Smooth muscle cell (in vitro differentiated cells): ENCODE data around the gene ETS2. TPM values are rescaled to one million over a fixed set of nuclear protein-coding genes. Genes with fewer than 3 reads are reported as not detected.

Experiments used
- DNase-seq: peaks from one replicate; lab custom pipeline; 2025; ENCODE audit not compliant: unreplicated experiment; lab: John Stamatoyannopoulos, UW
- H2AFZ ChIP-seq: fragments of 200-600 bp; sonication (generic); 2 replicates; pipeline ENCODE4 v1.6.0; 2016; ENCODE audit warnings: antibody characterized with exemption, low read depth, mild to moderate bottlenecking
- H3F3A ChIP-seq: fragments of 200-600 bp; sonication (generic); 2 replicates; pipeline ENCODE4 v1.6.0; 2017; ENCODE audit warnings: antibody characterized with exemption, low read depth
- H3K27ac ChIP-seq: fragments of 200-600 bp; sonication (generic); 2 replicates; pipeline ENCODE4 v1.5.1; 2016; ENCODE audit warnings: low read depth, mild to moderate bottlenecking
- H3K27me3 ChIP-seq: fragments of 200-600 bp; sonication (generic); 2 replicates; pipeline ENCODE4 v1.6.1; 2016; ENCODE audit warnings: low read depth, mild to moderate bottlenecking
- H3K36me3 ChIP-seq: fragments of 200-600 bp; sonication (generic); 2 replicates; pipeline ENCODE4 v1.5.1; 2016; ENCODE audit warnings: low read depth
- H3K4me1 ChIP-seq: fragments of 200-600 bp; sonication (generic); 2 replicates; pipeline ENCODE4 v1.5.1; 2016; ENCODE audit warnings: low read depth
- H3K4me2 ChIP-seq: fragments of 200-600 bp; sonication (generic); 2 replicates; pipeline ENCODE4 v1.6.0; 2016; ENCODE audit warnings: mild to moderate bottlenecking
- H3K4me3 ChIP-seq: fragments of 200-600 bp; sonication (generic); 2 replicates; pipeline ENCODE4 v1.5.1; 2016; ENCODE audit warnings: mild to moderate bottlenecking
- H3K79me2 ChIP-seq: fragments of 200-600 bp; sonication (generic); 2 replicates; pipeline ENCODE4 v1.6.0; 2016; ENCODE audit warnings: low read depth, mild to moderate bottlenecking
- H3K9ac ChIP-seq: fragments of 200-600 bp; sonication (generic); 2 replicates; pipeline ENCODE4 v1.6.0; 2016; ENCODE audit warnings: low read depth
- H3K9me3 ChIP-seq: fragments of 200-600 bp; sonication (generic); replicated peaks from 2 replicates; pipeline ENCODE4 v1.5.1; 2016; ENCODE audit warnings: low read depth
- H4K20me1 ChIP-seq: fragments of 200-600 bp; sonication (generic); 2 replicates; pipeline ENCODE4 v1.6.0; 2016; ENCODE audit warnings: low read depth
- CTCF ChIP-seq: fragments of 200-600 bp; sonication (generic); IDR thresholded peaks from 2 replicates; pipeline ENCODE4 v1.5.1; 2017; ENCODE audit warnings: borderline replicate concordance, mild to moderate bottlenecking, antibody characterized with exemption; ENCODE audit not compliant: insufficient read depth, poor library complexity, severe bottlenecking
- WGBS: methylation state at CpG from one replicate; pipeline ENCODE4 v1.1.7; 2016; ENCODE audit warnings: low lambda C conversion rate; 5-methylcytosine and 5-hydroxymethylcytosine counted together
- polyA plus RNA-seq: library from polyadenylated mRNA; unstranded; fragments of >200 nt; fragmentation: Nextera tagmentation; extraction: Ambion mirVana; gene quantifications from 2 replicates; pipeline ENCODE4 v1.2.1, GENCODE V29; 2016
- total RNA-seq: library from RNA; depleted of rRNA; stranded (reverse); fragments of >200 nt; gene quantifications from 2 replicates; pipeline ENCODE4 v1.2.3, GENCODE V29; 2014

Gene ETS2
- total and polyA plus RNA-seq, 2 experiments from 2014 or later: 65.9 to 77.7 TPM

DNA sequence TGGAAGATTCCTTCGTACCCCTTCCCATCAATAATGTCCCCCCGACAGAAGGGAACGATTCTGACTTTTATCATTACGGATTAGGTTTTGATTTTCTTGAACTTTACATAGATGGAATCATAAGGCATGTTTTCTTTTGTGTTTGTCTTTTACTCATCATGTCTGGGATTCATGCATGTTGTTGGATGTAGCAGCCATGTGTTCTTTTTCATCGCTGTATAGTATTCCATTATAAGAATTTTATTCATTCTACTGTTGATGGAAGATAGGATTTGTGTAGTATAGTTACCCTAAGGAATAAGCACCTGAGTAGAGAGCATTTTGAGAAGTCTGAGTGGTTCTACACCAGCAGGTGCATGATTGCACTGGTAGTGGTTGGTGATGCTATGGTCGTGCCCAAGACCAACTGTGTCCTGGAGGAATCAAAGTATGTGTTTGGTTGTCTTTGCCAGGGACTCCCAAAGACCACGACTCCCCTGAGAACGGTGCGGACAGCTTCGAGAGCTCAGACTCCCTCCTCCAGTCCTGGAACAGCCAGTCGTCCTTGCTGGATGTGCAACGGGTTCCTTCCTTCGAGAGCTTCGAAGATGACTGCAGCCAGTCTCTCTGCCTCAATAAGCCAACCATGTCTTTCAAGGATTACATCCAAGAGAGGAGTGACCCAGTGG is 13.5 kb downstream of the ETS2 start:
- no peak for DNase-seq
- Histone ChIP-seq H3K9ac (peak overlapping the region; percentile 6), H3K36me3 (peaks cover 53% of the 10 kb centered on the region), H4K20me1 (peaks cover 30% of the 10 kb centered on the region), H3K4me2 (no peak overlapping the region), H3K9me3 (no peaks in the 10 kb centered on the region), H3F3A (peaks cover 85% of the 10 kb centered on the region), H3K27ac (peak overlapping the region; percentile 81), H3K4me3 (no peak overlapping the region), H3K79me2 (peaks cover 16% of the 10 kb centered on the region), H3K27me3 (no peaks in the 10 kb centered on the region), H2AFZ (no peak overlapping the region), H3K4me1 (no peaks in the 10 kb centered on the region)
- WGBS: 95% methylated on average over 14 of the region's 14 CpGs
- TF ChIP-seq CTCF: no peak

DNA sequence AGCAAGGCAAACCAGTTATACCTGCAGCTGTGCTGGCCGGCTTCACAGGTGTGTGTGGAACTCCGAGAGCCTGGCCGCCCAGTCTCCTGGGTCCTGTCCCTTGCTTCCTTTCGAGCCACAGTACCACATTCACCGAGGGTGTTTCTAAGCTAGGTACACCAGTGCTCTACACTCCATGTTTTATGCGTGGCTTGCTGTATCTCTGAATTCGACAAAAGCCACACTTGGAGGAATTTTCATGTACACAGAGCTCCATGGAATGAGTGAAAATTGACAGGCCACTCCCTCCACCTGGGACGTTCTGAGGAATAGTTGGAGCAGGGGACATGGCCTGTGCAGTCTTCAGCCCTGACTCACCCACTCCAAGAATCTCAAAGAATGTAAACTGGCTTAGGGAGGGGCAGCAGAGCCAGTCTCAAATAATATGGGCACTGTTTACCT is 14.0 kb downstream of the ETS2 start:
- Histone ChIP-seq H3K9ac (peak overlapping the region; percentile 29), H3K79me2 (peaks cover 16% of the 10 kb centered on the region), H3K27me3 (no peaks in the 10 kb centered on the region), H3K4me3 (no peak overlapping the region), H3K9me3 (no peaks in the 10 kb centered on the region), H3K36me3 (peaks cover 53% of the 10 kb centered on the region), H3K27ac (peak overlapping the region; percentile 81), H3F3A (peaks cover 85% of the 10 kb centered on the region), H4K20me1 (peaks cover 25% of the 10 kb centered on the region), H3K4me2 (peak overlapping the region; percentile 57), H2AFZ (no peak overlapping the region), H3K4me1 (no peaks in the 10 kb centered on the region)
- DNase-seq: no peak
- TF ChIP-seq CTCF: no peak
- WGBS: 71% methylated on average over 8 of the region's 8 CpGs

GRCh38 chr21:38820471-38821239 is 14.9 kb downstream of the ETS2 start:
- Histone ChIP-seq H3F3A (peaks cover 90% of the 10 kb centered on the region), H3K4me2 (no peak overlapping the region), H3K9ac (peak overlapping the region; percentile 29), H3K27ac (peak overlapping the region; percentile 81), H3K4me1 (no peaks in the 10 kb centered on the region), H3K9me3 (no peaks in the 10 kb centered on the region), H2AFZ (no peak overlapping the region), H3K79me2 (peaks cover 11% of the 10 kb centered on the region), H3K4me3 (no peak overlapping the region), H3K27me3 (no peaks in the 10 kb centered on the region), H3K36me3 (peaks cover 53% of the 10 kb centered on the region), H4K20me1 (peaks cover 22% of the 10 kb centered on the region)
- no peak for DNase-seq
- TF ChIP-seq CTCF: no peak
- 95% methylated on average over 18 of the region's 18 CpGs for WGBS
